Testis (tissue), 2 donors: ENCODE measurements around the gene PRDM1.

Experiments used
- POLR2A ChIP-seq: fragments of 450-650 bp; IDR thresholded peaks from one replicate; pipeline ENCODE4 v1.6.1; 2017; ENCODE audit warnings: antibody characterized with exemption, mild to moderate bottlenecking, moderate library complexity
- TF ChIP-seq, protein P1 (sequence below), 3 experiments: fragments of 450-650 bp in 2 of 3; fragments of 200-600 bp in 1 of 3; sonication (generic) in 1 of 3; IDR thresholded peaks; one replicate each; pipeline ENCODE4 v1.5.1; 2016 to 2019; ENCODE audit warnings: antibody characterized with exemption in 3 of 3, mild to moderate bottlenecking in 2 of 3, moderate library complexity in 1 of 3

DNA sequence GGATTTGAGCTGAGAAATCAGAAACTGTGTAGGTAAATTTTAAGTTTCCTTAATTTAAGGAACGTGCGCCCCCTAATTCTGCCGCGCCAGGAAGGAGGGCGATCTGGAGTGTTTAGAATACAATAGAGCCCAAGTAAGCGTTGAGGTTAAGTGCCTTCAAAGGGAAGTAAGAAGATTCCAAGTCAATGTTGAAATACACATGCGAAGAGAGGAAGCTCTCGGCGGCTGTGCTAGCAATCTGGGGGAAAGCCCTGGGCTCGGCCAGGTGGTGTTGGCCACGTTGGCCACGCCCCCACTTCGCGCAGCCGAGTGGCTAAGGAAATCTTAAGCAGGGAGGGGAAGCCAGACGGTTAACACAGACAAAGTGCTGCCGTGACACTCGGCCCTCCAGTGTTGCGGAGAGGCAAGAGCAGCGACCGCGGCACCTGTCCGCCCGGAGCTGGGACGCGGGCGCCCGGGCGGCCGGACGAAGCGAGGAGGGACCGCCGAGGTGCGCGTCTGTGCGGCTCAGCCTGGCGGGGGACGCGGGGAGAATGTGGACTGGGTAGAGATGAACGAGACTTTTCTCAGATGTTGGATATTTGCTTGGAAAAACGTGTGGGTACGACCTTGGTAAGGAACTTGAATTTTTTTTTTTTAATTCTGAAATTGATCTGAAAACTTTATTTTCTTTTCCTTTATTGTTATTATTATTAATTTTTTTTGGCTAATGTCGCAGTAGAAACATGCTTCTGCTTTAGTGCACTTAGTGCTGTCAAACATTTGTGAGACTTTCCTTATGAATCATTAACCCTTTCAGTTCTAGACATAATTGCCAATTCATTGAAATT, at the start of gene PRDM1:
- no peak for TF ChIP-seq POLR2A
- TF ChIP-seq, protein P1, sequence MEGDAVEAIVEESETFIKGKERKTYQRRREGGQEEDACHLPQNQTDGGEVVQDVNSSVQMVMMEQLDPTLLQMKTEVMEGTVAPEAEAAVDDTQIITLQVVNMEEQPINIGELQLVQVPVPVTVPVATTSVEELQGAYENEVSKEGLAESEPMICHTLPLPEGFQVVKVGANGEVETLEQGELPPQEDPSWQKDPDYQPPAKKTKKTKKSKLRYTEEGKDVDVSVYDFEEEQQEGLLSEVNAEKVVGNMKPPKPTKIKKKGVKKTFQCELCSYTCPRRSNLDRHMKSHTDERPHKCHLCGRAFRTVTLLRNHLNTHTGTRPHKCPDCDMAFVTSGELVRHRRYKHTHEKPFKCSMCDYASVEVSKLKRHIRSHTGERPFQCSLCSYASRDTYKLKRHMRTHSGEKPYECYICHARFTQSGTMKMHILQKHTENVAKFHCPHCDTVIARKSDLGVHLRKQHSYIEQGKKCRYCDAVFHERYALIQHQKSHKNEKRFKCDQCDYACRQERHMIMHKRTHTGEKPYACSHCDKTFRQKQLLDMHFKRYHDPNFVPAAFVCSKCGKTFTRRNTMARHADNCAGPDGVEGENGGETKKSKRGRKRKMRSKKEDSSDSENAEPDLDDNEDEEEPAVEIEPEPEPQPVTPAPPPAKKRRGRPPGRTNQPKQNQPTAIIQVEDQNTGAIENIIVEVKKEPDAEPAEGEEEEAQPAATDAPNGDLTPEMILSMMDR (IDR thresholded peaks at IDR 0.05) = no peak
